Chondrocyte (in vitro differentiated cells): ENCODE data around the gene GREB1L. TPM values are rescaled to one million over a fixed set of nuclear protein-coding genes. Genes with fewer than 3 reads are reported as not detected.

Experiments used
- DNase-seq: peaks from one replicate; pipeline ENCODE4 v3.0.0; 2021; ENCODE audit warnings: mixed read lengths, low spot score
- H3K27ac Mint-ChIP-seq: one replicate; pipeline ENCODE4 v1.8.0; 2021; ENCODE audit warnings: mild to moderate bottlenecking, moderate library complexity, mixed read lengths; ENCODE audit not compliant: unreplicated experiment
- H3K27me3 Mint-ChIP-seq: 2 replicates; pipeline ENCODE4 v1.8.0; 2021; ENCODE audit warnings: low read depth, mixed read lengths
- H3K36me3 Mint-ChIP-seq: 2 replicates; pipeline ENCODE4 v1.8.0; 2021; ENCODE audit warnings: low read depth, mixed read lengths
- H3K4me1 Mint-ChIP-seq: 2 replicates; pipeline ENCODE4 v1.8.0; 2021; ENCODE audit warnings: low read depth, mild to moderate bottlenecking, mixed read lengths
- H3K4me3 Mint-ChIP-seq: one replicate; pipeline ENCODE4 v1.8.0; 2021; ENCODE audit warnings: mild to moderate bottlenecking, moderate library complexity, mixed read lengths; ENCODE audit not compliant: unreplicated experiment
- H3K9me3 Mint-ChIP-seq: 2 replicates; pipeline ENCODE4 v1.8.0; 2021; ENCODE audit warnings: low read depth, mixed read lengths
- CTCF ChIP-seq: fragments of 200-600 bp; sonication (generic); IDR thresholded peaks from 2 replicates; pipeline ENCODE4 v1.5.0; 2021; ENCODE audit warnings: antibody characterized with exemption, mild to moderate bottlenecking, moderate library complexity
- total RNA-seq: library from RNA; stranded (reverse); gene quantifications from 3 replicates; pipeline ENCODE4 v1.2.1, GENCODE V29; 2021

The GREB1L gene
- total RNA-seq, 1 donor from 2014 or later = 2.4 TPM

- Mint-ChIP-seq H3K9me3 (no peaks in the 10 kb centered on the region), H3K36me3 (peaks cover 3% of the 10 kb centered on the region), H3K27ac (no peak overlapping the region), H3K4me1 (peaks cover 53% of the 10 kb centered on the region), H3K4me3 (no peak overlapping the region), H3K27me3 (no peaks in the 10 kb centered on the region)
- no peak for DNase-seq
- no peak for TF ChIP-seq CTCF
These were observed 214.6 kb downstream of the GREB1L start for GRCh38 chr18:21456428-21457178.

- peaks cover 3% of the 10 kb centered on the region for H3K36me3 Mint-ChIP-seq
These were observed 215.1 kb downstream of the GREB1L start for GRCh38 chr18:21457179-21457535.

GRCh38 chr18:21458310-21458709 is 216.3 kb downstream of the GREB1L start:
- no peak for DNase-seq
- Mint-ChIP-seq H3K4me1 (peaks cover 36% of the 10 kb centered on the region), H3K36me3 (peaks cover 3% of the 10 kb centered on the region), H3K9me3 (no peaks in the 10 kb centered on the region), H3K27ac (peak overlapping the region; percentile 63), H3K27me3 (no peaks in the 10 kb centered on the region), H3K4me3 (peak overlapping the region; percentile 35)
- TF ChIP-seq CTCF = no peak

More at GRCh38 chr18:21457179-21457535, 215.1 kb downstream of the GREB1L start:
- no peaks in the 10 kb centered on the region for H3K9me3 Mint-ChIP-seq
- H3K27ac Mint-ChIP-seq = no peak overlapping the region
- H3K4me1 Mint-ChIP-seq = peaks cover 48% of the 10 kb centered on the region
- no peak overlapping the region for H3K4me3 Mint-ChIP-seq
- no peak for TF ChIP-seq CTCF
- no peaks in the 10 kb centered on the region for H3K27me3 Mint-ChIP-seq
- DNase-seq = no peak

GRCh38 chr18:21458788-21459187 is 216.8 kb downstream of the GREB1L start:
- H3K4me1 Mint-ChIP-seq = peaks cover 34% of the 10 kb centered on the region
- peak overlapping the region; percentile 63 for H3K27ac Mint-ChIP-seq

GRCh38 chr18:21459706-21460286 is 217.8 kb downstream of the GREB1L start:
- Mint-ChIP-seq H3K4me3 (no peak overlapping the region), H3K27ac (no peak overlapping the region), H3K36me3 (peaks cover 3% of the 10 kb centered on the region), H3K27me3 (no peaks in the 10 kb centered on the region), H3K4me1 (peaks cover 33% of the 10 kb centered on the region), H3K9me3 (no peaks in the 10 kb centered on the region)
- no peak for TF ChIP-seq CTCF
- no peak for DNase-seq

More at GRCh38 chr18:21458788-21459187, 216.8 kb downstream of the GREB1L start:
- H3K27me3 Mint-ChIP-seq = no peaks in the 10 kb centered on the region
- peaks cover 3% of the 10 kb centered on the region for H3K36me3 Mint-ChIP-seq
- no peak for DNase-seq
- TF ChIP-seq CTCF = no peak
- peak overlapping the region; percentile 35 for H3K4me3 Mint-ChIP-seq
- no peaks in the 10 kb centered on the region for H3K9me3 Mint-ChIP-seq
